GM12878 (cell line): ENCODE data around the gene GEMIN8. TPM values are rescaled to one million over a fixed set of nuclear protein-coding genes. Genes with fewer than 3 reads are reported as not detected.

Source experiments
- ATF2 ChIP-seq: IDR thresholded peaks from 2 replicates; pipeline ENCODE4 v1.6.1; 2012; ENCODE audit warnings: low read length, inconsistent platforms
- BHLHE40 ChIP-seq, 2 experiments: fragments of 450-650 bp in 1 of 2; IDR thresholded peaks; 2 replicates each; pipeline ENCODE4 v1.6.1; 2011 to 2017; ENCODE audit warnings: low read depth in 2 of 2, borderline replicate concordance in 1 of 2, improper control_type of control experiment in 1 of 2, low read length in 1 of 2, mild to moderate bottlenecking in 1 of 2
- E2F8 ChIP-seq: fragments of 450-650 bp; IDR thresholded peaks from 2 replicates; pipeline ENCODE4 v1.6.1; 2018; ENCODE audit warnings: mild to moderate bottlenecking, low read depth, moderate library complexity; ENCODE audit not compliant: partially characterized antibody
- EP300 ChIP-seq, 2 experiments: fragments of 150-350 bp in 1 of 2; IDR thresholded peaks; 2 replicates each; pipeline ENCODE4 v1.6.1; 2011 to 2012; ENCODE audit warnings: low read depth in 2 of 2, low read length in 2 of 2, borderline replicate concordance in 1 of 2, improper control_type of control experiment in 1 of 2, inconsistent platforms in 1 of 2; ENCODE audit not compliant: control insufficient read depth in 1 of 2
- FOXK2 ChIP-seq: fragments of 450-650 bp; IDR thresholded peaks from 2 replicates; pipeline ENCODE4 v1.6.1; 2017; ENCODE audit warnings: mild to moderate bottlenecking, moderate library complexity
- FOXM1 ChIP-seq: IDR thresholded peaks from 2 replicates; pipeline ENCODE4 v1.6.1; 2012; ENCODE audit warnings: low read depth, mild to moderate bottlenecking, inconsistent platforms, low read length, moderate library complexity
- GABPA ChIP-seq: IDR thresholded peaks from 2 replicates; pipeline ENCODE4 v1.6.1; 2014; ENCODE audit warnings: antibody characterized with exemption, low read depth, mild to moderate bottlenecking, inconsistent platforms
- JUNB ChIP-seq: IDR thresholded peaks from 2 replicates; pipeline ENCODE4 v1.6.1; 2016; ENCODE audit warnings: antibody characterized with exemption, mild to moderate bottlenecking
- KDM1A ChIP-seq: fragments of 200-600 bp; sonication (generic); IDR thresholded peaks from 2 replicates; pipeline ENCODE4 v1.6.1; 2016; ENCODE audit warnings: borderline replicate concordance
- KLF5 ChIP-seq: fragments of 450-650 bp; IDR thresholded peaks from 2 replicates; pipeline ENCODE4 v1.6.1; 2014; ENCODE audit warnings: mild to moderate bottlenecking; ENCODE audit not compliant: partially characterized antibody
- MEF2A ChIP-seq: IDR thresholded peaks from 2 replicates; pipeline ENCODE4 v1.6.1; 2011; ENCODE audit warnings: low read depth, mild to moderate bottlenecking, low read length, moderate library complexity; ENCODE audit not compliant: insufficient read depth
- MEF2B ChIP-seq: fragments of 450-650 bp; IDR thresholded peaks from 2 replicates; pipeline ENCODE4 v1.6.1; 2018; ENCODE audit warnings: mild to moderate bottlenecking, moderate library complexity; ENCODE audit not compliant: partially characterized antibody, poor library complexity, severe bottlenecking
- MTA2 ChIP-seq: fragments of 450-650 bp; IDR thresholded peaks from 2 replicates; pipeline ENCODE4 v1.6.1; 2016; ENCODE audit warnings: low read depth, mild to moderate bottlenecking, moderate library complexity
- MTA3 ChIP-seq: IDR thresholded peaks from 2 replicates; pipeline ENCODE4 v1.6.1; 2012; ENCODE audit warnings: low read length, inconsistent platforms, borderline replicate concordance
- MXI1 ChIP-seq: fragments of 150-350 bp; IDR thresholded peaks from 2 replicates; pipeline ENCODE4 v1.6.1; 2011; ENCODE audit warnings: low read depth, mild to moderate bottlenecking, inconsistent platforms, low read length, improper control_type of control experiment
- NBN ChIP-seq: fragments of 450-650 bp; IDR thresholded peaks from 2 replicates; pipeline ENCODE4 v1.6.1; 2016
- NFIC ChIP-seq: IDR thresholded peaks from 2 replicates; pipeline ENCODE4 v1.6.1; 2012; ENCODE audit warnings: low read depth, mild to moderate bottlenecking, inconsistent platforms, low read length, moderate library complexity
- NR2F1 ChIP-seq: fragments of 450-650 bp; conservative IDR thresholded peaks from 2 replicates; pipeline ENCODE4 v1.6.1; 2017; ENCODE audit warnings: mild to moderate bottlenecking
- NRF1 ChIP-seq: conservative IDR thresholded peaks from 2 replicates; pipeline ENCODE4 v1.6.1; 2011; ENCODE audit warnings: mild to moderate bottlenecking, low read depth, low read length, improper control_type of control experiment
- PKNOX1 ChIP-seq: fragments of 450-650 bp; IDR thresholded peaks from 2 replicates; pipeline ENCODE4 v1.6.1; 2016; ENCODE audit warnings: mild to moderate bottlenecking
- SIN3A ChIP-seq: IDR thresholded peaks from 2 replicates; pipeline ENCODE4 v1.6.1; 2012; ENCODE audit warnings: low read depth, low read length, improper control_type of control experiment
- STAT3 ChIP-seq: IDR thresholded peaks from 2 replicates; pipeline ENCODE4 v1.6.1; 2011; ENCODE audit warnings: low read depth, low read length, improper control_type of control experiment
- ZBED1 ChIP-seq: IDR thresholded peaks from 2 replicates; pipeline ENCODE4 v1.6.1; 2016; ENCODE audit warnings: borderline replicate concordance
- ZNF217 ChIP-seq: fragments of 450-650 bp; IDR thresholded peaks from 2 replicates; pipeline ENCODE4 v1.6.1; 2017; ENCODE audit warnings: antibody characterized with exemption, mild to moderate bottlenecking
- ZNF24 ChIP-seq: fragments of 450-650 bp; IDR thresholded peaks from 2 replicates; pipeline ENCODE4 v1.6.1; 2017; ENCODE audit warnings: antibody characterized with exemption, mild to moderate bottlenecking
- polyA plus RNA-seq, 11 experiments: library from polyadenylated mRNA; depleted of rRNA in 4 of 11; unstranded in 6 of 11; stranded (reverse) in 5 of 11; fragments of >200 nt; fragmentation: Nextera tagmentation in 4 of 11; fragmentation: Illumina TruSeq in 1 of 11; extraction: Ambion mirVana in 4 of 11; extraction: Trizol in 1 of 11; gene quantifications; 1 replicate in 1 of 11; 2 replicates in 10 of 11; pipeline versions ENCODE4 v1.2.1 to v1.2.3, GENCODE V29; 2011 to 2016; ENCODE audit warnings: inconsistent platforms in 2 of 11, missing spikeins in 2 of 11, low read depth in 1 of 11
- total RNA-seq, 4 experiments: library from RNA; depleted of rRNA in 3 of 4; stranded (reverse); fragments of >200 nt in 3 of 4; fragmentation: Illumina TruSeq in 1 of 4; extraction: Trizol in 1 of 4; gene quantifications; 2 replicates each; pipeline versions ENCODE4 v1.2.1 to v1.2.3, GENCODE V29; 2013 to 2021

The GEMIN8 gene
- total and polyA plus RNA-seq, 10 of the 15 experiments (the other 5 are each of a cell fraction or from before 2014, with no cell fraction given), result 18.4 to 87.0 (median 27.7) TPM

GRCh38 chrX:14027511-14028019, 2.1 kb downstream of the GEMIN8 start (continued):
- TF ChIP-seq ATF2 (peak; percentile 97), SIN3A (0 out of 2 replicates have a peak, but pooled peaks have one; percentile 46), NFIC (peak; percentile 84), EP300 (IDR thresholded peaks at IDR 0.05; ENCODE audit: borderline replicate concordance in 1 of 2, control insufficient read depth in 1 of 2, low read depth in 2 of 2, low read length in 2 of 2) (peak; percentile 57 to 82; a peak in 2 of 4 replicates), JUNB (peak; percentile 93), MTA3 (0 out of 2 replicates have a peak, but pooled peaks have one; percentile 65), NR2F1 (peak; percentile 52), NRF1 (no peak), GABPA (peak; percentile 62; the same call in 1 of the 2 replicates), MEF2A (peak; percentile 72), PKNOX1 (peak; percentile 63; the same call in 1 of the 2 replicates), MTA2 (peak; percentile 67), FOXK2 (no peak), BHLHE40 (IDR thresholded peaks at IDR 0.05; ENCODE audit: borderline replicate concordance in 1 of 2, low read depth in 2 of 2, low read length in 1 of 2) (peak; percentile 25 to 56), FOXM1 (peak; percentile 56; the same call in 1 of the 2 replicates), ZNF217 (peak; percentile 67; the same call in 1 of the 2 replicates), ZBED1 (peak; percentile 55; the same call in 1 of the 2 replicates), E2F8 (no peak), KDM1A (no peak), ZNF24 (peak; percentile 29; the same call in 1 of the 2 replicates), MEF2B (peak; percentile 60), STAT3 (peak; percentile 46; the same call in 1 of the 2 replicates), MXI1 (peak; percentile 31; the same call in 1 of the 2 replicates), KLF5 (no peak), NBN (no peak)
